HEK293 (cell line): ENCODE results near the gene CCNT1.

ENCODE experiments used
- ZBTB17 ChIP-seq: fragments of 450-650 bp; formaldehyde crosslinking; IDR thresholded peaks from 2 replicates; pipeline ENCODE4 v1.5.1; 2016; ENCODE audit warnings: missing biosample characterization, missing genetic modification characterization
- ZBTB8A ChIP-seq: fragments of 450-650 bp; formaldehyde crosslinking; IDR thresholded peaks from 2 replicates; pipeline ENCODE4 v1.5.1; 2016; ENCODE audit warnings: missing biosample characterization, missing genetic modification characterization
- ZNF174 ChIP-seq: fragments of 450-650 bp; formaldehyde crosslinking; IDR thresholded peaks from 2 replicates; pipeline ENCODE4 v1.5.0; 2017; ENCODE audit warnings: missing biosample characterization, mild to moderate bottlenecking, missing genetic modification characterization
- ZNF19 ChIP-seq: fragments of 450-650 bp; formaldehyde crosslinking; IDR thresholded peaks from 2 replicates; pipeline ENCODE4; 2016; ENCODE audit warnings: missing biosample characterization, missing genetic modification characterization, low read depth
- ZNF747 ChIP-seq: fragments of 450-650 bp; formaldehyde crosslinking; IDR thresholded peaks from 2 replicates; pipeline ENCODE4 v1.5.1; 2016; ENCODE audit warnings: missing biosample characterization, missing genetic modification characterization
- ZNF785 ChIP-seq: fragments of 450-650 bp; formaldehyde crosslinking; IDR thresholded peaks from 2 replicates; pipeline ENCODE4 v1.5.1; 2016; ENCODE audit warnings: missing biosample characterization, missing genetic modification characterization
- TF ChIP-seq, protein P1 (sequence below): fragments of 450-650 bp; formaldehyde crosslinking; IDR thresholded peaks from 2 replicates; pipeline ENCODE4 v1.5.1; 2016; ENCODE audit warnings: missing biosample characterization, missing genetic modification characterization
- TF ChIP-seq, protein P2 (sequence below): fragments of 450-650 bp; formaldehyde crosslinking; IDR thresholded peaks from 2 replicates; pipeline ENCODE4 v1.5.1; 2017; ENCODE audit warnings: missing biosample characterization, missing genetic modification characterization
- TF ChIP-seq, protein P3 (sequence below): fragments of 450-650 bp; formaldehyde crosslinking; IDR thresholded peaks from 2 replicates; pipeline ENCODE4 v1.5.1; 2016; ENCODE audit warnings: missing biosample characterization, missing genetic modification characterization
- TF ChIP-seq, protein P4 (sequence below): fragments of 450-650 bp; formaldehyde crosslinking; IDR thresholded peaks from 2 replicates; pipeline ENCODE4 v1.5.1; 2016; ENCODE audit warnings: missing biosample characterization, missing genetic modification characterization, low read depth

DNA sequence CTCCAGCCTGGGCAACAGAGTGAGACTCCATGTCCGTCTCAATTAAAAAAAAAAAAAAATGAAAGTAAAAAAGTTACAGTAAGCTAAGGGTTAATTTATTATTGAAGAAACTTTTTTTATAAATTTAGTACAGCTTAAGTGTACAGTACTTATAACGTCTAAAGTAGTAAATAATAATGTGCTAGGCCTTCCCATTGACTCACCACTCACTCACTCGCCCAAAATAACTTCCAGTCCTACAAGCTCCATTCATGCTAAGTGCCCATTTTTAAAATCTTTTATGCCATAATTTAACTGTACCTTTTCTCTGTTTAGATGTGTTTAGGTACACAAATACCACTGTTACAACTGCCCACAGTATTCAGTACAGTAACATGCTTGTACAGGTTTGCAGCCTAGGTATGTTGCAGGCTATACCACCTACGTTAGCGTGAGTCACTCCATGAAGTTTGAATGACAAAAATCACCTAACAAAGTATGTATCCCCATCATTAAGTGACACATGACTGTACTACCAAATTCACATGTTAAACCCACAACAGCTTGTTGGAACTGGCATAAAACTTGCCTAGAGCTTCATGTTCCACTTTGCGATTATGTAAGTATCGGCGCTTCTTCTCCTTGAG lies 45.2 kb downstream of the CCNT1 start:
- TF ChIP-seq, protein P1, sequence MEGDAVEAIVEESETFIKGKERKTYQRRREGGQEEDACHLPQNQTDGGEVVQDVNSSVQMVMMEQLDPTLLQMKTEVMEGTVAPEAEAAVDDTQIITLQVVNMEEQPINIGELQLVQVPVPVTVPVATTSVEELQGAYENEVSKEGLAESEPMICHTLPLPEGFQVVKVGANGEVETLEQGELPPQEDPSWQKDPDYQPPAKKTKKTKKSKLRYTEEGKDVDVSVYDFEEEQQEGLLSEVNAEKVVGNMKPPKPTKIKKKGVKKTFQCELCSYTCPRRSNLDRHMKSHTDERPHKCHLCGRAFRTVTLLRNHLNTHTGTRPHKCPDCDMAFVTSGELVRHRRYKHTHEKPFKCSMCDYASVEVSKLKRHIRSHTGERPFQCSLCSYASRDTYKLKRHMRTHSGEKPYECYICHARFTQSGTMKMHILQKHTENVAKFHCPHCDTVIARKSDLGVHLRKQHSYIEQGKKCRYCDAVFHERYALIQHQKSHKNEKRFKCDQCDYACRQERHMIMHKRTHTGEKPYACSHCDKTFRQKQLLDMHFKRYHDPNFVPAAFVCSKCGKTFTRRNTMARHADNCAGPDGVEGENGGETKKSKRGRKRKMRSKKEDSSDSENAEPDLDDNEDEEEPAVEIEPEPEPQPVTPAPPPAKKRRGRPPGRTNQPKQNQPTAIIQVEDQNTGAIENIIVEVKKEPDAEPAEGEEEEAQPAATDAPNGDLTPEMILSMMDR: no peak
- TF ChIP-seq, protein P2, sequence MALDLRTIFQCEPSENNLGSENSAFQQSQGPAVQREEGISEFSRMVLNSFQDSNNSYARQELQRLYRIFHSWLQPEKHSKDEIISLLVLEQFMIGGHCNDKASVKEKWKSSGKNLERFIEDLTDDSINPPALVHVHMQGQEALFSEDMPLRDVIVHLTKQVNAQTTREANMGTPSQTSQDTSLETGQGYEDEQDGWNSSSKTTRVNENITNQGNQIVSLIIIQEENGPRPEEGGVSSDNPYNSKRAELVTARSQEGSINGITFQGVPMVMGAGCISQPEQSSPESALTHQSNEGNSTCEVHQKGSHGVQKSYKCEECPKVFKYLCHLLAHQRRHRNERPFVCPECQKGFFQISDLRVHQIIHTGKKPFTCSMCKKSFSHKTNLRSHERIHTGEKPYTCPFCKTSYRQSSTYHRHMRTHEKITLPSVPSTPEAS (tag by site-specific recombination): no peak
- TF ChIP-seq ZNF19 (tag by site-specific recombination) (no peak), ZBTB8A (tag by site-specific recombination) (no peak), ZNF785 (tag by site-specific recombination) (no peak), ZNF747 (tag by site-specific recombination) (no peak), ZBTB17 (tag by site-specific recombination) (no peak), ZNF174 (no peak)
- TF ChIP-seq, protein P3, sequence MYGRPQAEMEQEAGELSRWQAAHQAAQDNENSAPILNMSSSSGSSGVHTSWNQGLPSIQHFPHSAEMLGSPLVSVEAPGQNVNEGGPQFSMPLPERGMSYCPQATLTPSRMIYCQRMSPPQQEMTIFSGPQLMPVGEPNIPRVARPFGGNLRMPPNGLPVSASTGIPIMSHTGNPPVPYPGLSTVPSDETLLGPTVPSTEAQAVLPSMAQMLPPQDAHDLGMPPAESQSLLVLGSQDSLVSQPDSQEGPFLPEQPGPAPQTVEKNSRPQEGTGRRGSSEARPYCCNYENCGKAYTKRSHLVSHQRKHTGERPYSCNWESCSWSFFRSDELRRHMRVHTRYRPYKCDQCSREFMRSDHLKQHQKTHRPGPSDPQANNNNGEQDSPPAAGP (tag by site-specific recombination): no peak
- TF ChIP-seq, protein P4, sequence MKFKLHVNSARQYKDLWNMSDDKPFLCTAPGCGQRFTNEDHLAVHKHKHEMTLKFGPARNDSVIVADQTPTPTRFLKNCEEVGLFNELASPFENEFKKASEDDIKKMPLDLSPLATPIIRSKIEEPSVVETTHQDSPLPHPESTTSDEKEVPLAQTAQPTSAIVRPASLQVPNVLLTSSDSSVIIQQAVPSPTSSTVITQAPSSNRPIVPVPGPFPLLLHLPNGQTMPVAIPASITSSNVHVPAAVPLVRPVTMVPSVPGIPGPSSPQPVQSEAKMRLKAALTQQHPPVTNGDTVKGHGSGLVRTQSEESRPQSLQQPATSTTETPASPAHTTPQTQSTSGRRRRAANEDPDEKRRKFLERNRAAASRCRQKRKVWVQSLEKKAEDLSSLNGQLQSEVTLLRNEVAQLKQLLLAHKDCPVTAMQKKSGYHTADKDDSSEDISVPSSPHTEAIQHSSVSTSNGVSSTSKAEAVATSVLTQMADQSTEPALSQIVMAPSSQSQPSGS (tag by site-specific recombination): no peak
